Hepatocyte (in vitro differentiated cells): ENCODE data around the gene CUX1.

Source experiments
- CTCF ChIP-seq: fragments of 200-600 bp; sonication (generic); IDR thresholded peaks from 2 replicates; pipeline ENCODE4 v1.5.1; 2016; ENCODE audit warnings: antibody characterized with exemption, mild to moderate bottlenecking; ENCODE audit not compliant: poor library complexity
- EZH2 ChIP-seq: fragments of 200-600 bp; sonication (generic); IDR thresholded peaks from 2 replicates; pipeline ENCODE4 v1.6.1; 2016; ENCODE audit warnings: antibody characterized with exemption, mild to moderate bottlenecking, borderline replicate concordance
- EZH2phosphoT487 ChIP-seq: fragments of 200-600 bp; sonication (generic); IDR thresholded peaks from one replicate; pipeline ENCODE4 v1.6.1; 2018; ENCODE audit warnings: antibody characterized with exemption, mild to moderate bottlenecking, low read depth, moderate library complexity; ENCODE audit not compliant: unreplicated experiment, severe bottlenecking

GRCh38 chr7:102234801-102235550 lies 417.6 kb downstream of the CUX1 start:
- TF ChIP-seq CTCF (no peak), EZH2phosphoT487 (no peak), EZH2 (no peak)
